Endodermal cell (in vitro differentiated cells): ENCODE measurements around the gene SOX13. TPM values are rescaled to one million over a fixed set of nuclear protein-coding genes. Genes with fewer than 3 reads are reported as not detected.
A peak's percentile ranks its signal among the peaks of the same experiment; 100 is the strongest.

Experiments used
- DNase-seq: peaks from one replicate; pipeline ENCODE4 v3.0.0-alpha.2; 2017
- H3K27ac ChIP-seq: 2 replicates; pipeline ENCODE4 v1.5.1; 2013; ENCODE audit warnings: mild to moderate bottlenecking, low read depth, low read length, moderate library complexity
- H3K27me3 ChIP-seq: 2 replicates; pipeline ENCODE4 v1.6.1; 2013; ENCODE audit warnings: mild to moderate bottlenecking, low read length, moderate library complexity; ENCODE audit not compliant: insufficient read depth, control insufficient read depth, poor library complexity, severe bottlenecking
- H3K36me3 ChIP-seq: 2 replicates; pipeline ENCODE4 v1.7.0; 2013; ENCODE audit warnings: mild to moderate bottlenecking, low read length, moderate library complexity; ENCODE audit not compliant: control insufficient read depth, insufficient read depth
- H3K4me1 ChIP-seq: one replicate; pipeline ENCODE4 v1.7.0; 2013; ENCODE audit warnings: low read length; ENCODE audit not compliant: control insufficient read depth, insufficient read depth
- H3K4me3 ChIP-seq: 2 replicates; pipeline ENCODE4 v1.5.1; 2013; ENCODE audit warnings: mild to moderate bottlenecking, low read length, moderate library complexity
- H3K9ac ChIP-seq: 2 replicates; pipeline ENCODE4 v1.6.1; 2013; ENCODE audit warnings: mild to moderate bottlenecking, low read length, moderate library complexity; ENCODE audit not compliant: poor library complexity, severe bottlenecking; ENCODE audit errors: extremely low read depth
- H3K9me3 ChIP-seq: 2 replicates; pipeline ENCODE4 v1.6.1; 2013; ENCODE audit warnings: mild to moderate bottlenecking, low read length, moderate library complexity; ENCODE audit not compliant: control insufficient read depth
- H3K27ac Mint-ChIP-seq: 2 replicates; pipeline ENCODE4 v1.8.0; 2020; ENCODE audit warnings: mixed read lengths
- H3K27me3 Mint-ChIP-seq: 2 replicates; pipeline ENCODE4 v1.8.0; 2021; ENCODE audit warnings: mild to moderate bottlenecking, mixed read lengths; ENCODE audit not compliant: insufficient read depth
- H3K36me3 Mint-ChIP-seq: 2 replicates; pipeline ENCODE4 v1.8.0; 2020; ENCODE audit warnings: low read depth, mixed read lengths
- H3K4me1 Mint-ChIP-seq: 2 replicates; pipeline ENCODE4 v1.8.0; 2020; ENCODE audit warnings: mixed read lengths
- H3K4me3 Mint-ChIP-seq: 2 replicates; pipeline ENCODE4 v1.8.0; 2020; ENCODE audit warnings: mild to moderate bottlenecking, moderate library complexity, mixed read lengths
- H3K9me3 Mint-ChIP-seq: 2 replicates; pipeline ENCODE4 v1.8.0; 2020; ENCODE audit warnings: mild to moderate bottlenecking, mixed read lengths
- WGBS, 2 experiments: methylation state at CpG; one replicate each; pipeline versions ENCODE4 v1.1.5 to v1.1.7; 2013; ENCODE audit warnings: missing lambda C conversion rate in 2 of 2, mixed read lengths in 1 of 2; ENCODE audit not compliant: insufficient coverage in 1 of 2, insufficient read length in 1 of 2; 5-methylcytosine and 5-hydroxymethylcytosine counted together
- total RNA-seq, 2 donors: library from RNA; stranded (reverse); fragmentation: NEBNext Ultra II Directional in 1 of 2; extraction: Animal tissue kit (Norgen Biotek cat#: 25700) in 1 of 2; gene quantifications; 2 replicates in 1 of 2; 3 replicates in 1 of 2; pipeline ENCODE4 v1.2.1, GENCODE V29; 2021
- TF ChIP-seq, protein P1 (sequence below): fragments of 200-600 bp; sonication (generic); conservative IDR thresholded peaks from 2 replicates; pipeline ENCODE4 v1.5.0; 2021; ENCODE audit warnings: antibody characterized with exemption, mild to moderate bottlenecking

Gene SOX13
- total RNA-seq, 2 donors from 2014 or later = 75.3 to 85.3 TPM

DNA sequence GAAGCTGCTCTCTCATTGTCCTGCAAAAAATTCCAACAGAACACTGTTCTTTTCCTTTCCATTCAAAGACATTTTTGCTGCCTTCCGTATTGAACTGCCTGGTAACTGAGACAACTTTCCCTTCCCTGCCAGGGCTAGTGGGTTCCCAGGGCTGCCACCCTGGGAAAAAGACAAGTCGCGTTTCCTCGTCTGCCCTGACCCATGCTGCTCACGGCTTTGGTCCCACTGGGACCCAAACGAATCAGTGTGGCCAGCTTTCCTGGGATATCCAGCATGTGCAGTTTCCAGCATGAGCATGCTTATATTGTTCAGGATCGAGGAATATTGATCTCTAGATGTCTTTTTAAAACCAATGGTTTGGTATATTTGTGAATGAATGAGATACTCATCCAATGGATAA lies 18.2 kb downstream of the SOX13 start:
- Histone ChIP-seq H3K9ac (no peak overlapping the region), H3K27me3 (no peaks in the 10 kb centered on the region), H3K4me1 (peaks cover 7% of the 10 kb centered on the region), H3K36me3 (no peaks in the 10 kb centered on the region), H3K9me3 (no peaks in the 10 kb centered on the region), H3K27ac (peak overlapping the region; percentile 76), H3K4me3 (no peak overlapping the region)
- TF ChIP-seq, protein P1, sequence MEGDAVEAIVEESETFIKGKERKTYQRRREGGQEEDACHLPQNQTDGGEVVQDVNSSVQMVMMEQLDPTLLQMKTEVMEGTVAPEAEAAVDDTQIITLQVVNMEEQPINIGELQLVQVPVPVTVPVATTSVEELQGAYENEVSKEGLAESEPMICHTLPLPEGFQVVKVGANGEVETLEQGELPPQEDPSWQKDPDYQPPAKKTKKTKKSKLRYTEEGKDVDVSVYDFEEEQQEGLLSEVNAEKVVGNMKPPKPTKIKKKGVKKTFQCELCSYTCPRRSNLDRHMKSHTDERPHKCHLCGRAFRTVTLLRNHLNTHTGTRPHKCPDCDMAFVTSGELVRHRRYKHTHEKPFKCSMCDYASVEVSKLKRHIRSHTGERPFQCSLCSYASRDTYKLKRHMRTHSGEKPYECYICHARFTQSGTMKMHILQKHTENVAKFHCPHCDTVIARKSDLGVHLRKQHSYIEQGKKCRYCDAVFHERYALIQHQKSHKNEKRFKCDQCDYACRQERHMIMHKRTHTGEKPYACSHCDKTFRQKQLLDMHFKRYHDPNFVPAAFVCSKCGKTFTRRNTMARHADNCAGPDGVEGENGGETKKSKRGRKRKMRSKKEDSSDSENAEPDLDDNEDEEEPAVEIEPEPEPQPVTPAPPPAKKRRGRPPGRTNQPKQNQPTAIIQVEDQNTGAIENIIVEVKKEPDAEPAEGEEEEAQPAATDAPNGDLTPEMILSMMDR = no peak
- Mint-ChIP-seq H3K27ac (peak overlapping the region; percentile 24), H3K9me3 (no peaks in the 10 kb centered on the region), H3K4me1 (peaks cover 66% of the 10 kb centered on the region), H3K27me3 (no peaks in the 10 kb centered on the region), H3K4me3 (no peak overlapping the region), H3K36me3 (peaks cover 4% of the 10 kb centered on the region)
- WGBS, 2 experiments = 80 to 89% methylated on average over 6 to 7 of the region's 7 CpGs
- DNase-seq = no peak

DNA sequence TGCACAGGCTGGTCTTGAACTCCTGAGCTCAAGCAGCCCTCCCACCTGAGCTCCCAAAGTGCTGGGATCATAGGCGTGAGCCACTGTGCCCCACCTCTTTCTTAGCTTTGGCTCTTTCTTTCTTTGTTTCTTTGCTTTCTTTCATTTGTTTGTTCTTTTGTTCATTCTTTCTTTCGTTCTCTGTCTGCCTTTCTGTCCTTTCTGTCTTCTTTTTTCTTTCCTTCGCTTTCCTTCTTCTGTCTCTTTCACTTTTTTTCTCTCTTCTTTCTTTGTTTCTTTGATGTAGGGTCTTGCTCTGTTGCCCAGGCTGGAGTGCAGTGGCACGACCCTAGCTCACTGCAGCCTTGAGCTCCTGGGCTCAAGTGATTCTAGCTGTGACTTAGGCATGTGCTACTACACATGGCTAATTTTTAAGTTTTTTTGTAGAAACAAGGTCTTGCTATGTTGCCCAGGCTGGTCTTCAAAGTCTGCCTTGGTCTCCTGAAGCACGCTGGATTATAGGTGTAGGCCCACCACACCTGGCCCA lies 18.9 kb downstream of the SOX13 start:
- Histone ChIP-seq H3K9me3 (no peaks in the 10 kb centered on the region), H3K9ac (no peak overlapping the region), H3K27me3 (no peaks in the 10 kb centered on the region), H3K36me3 (no peaks in the 10 kb centered on the region), H3K4me1 (peaks cover 7% of the 10 kb centered on the region), H3K27ac (no peak overlapping the region), H3K4me3 (no peak overlapping the region)
- H3K36me3 Mint-ChIP-seq = peaks cover 1% of the 10 kb centered on the region
- TF ChIP-seq, protein P1 = no peak
- WGBS, 2 experiments = 91 to 100% methylated on average over 5 of the region's 5 CpGs
- H3K4me3 Mint-ChIP-seq = no peak overlapping the region
- no peaks in the 10 kb centered on the region for H3K9me3 Mint-ChIP-seq
- peak overlapping the region; percentile 24 for H3K27ac Mint-ChIP-seq
- H3K4me1 Mint-ChIP-seq = peaks cover 68% of the 10 kb centered on the region
- no peak for DNase-seq
- no peaks in the 10 kb centered on the region for H3K27me3 Mint-ChIP-seq

DNA sequence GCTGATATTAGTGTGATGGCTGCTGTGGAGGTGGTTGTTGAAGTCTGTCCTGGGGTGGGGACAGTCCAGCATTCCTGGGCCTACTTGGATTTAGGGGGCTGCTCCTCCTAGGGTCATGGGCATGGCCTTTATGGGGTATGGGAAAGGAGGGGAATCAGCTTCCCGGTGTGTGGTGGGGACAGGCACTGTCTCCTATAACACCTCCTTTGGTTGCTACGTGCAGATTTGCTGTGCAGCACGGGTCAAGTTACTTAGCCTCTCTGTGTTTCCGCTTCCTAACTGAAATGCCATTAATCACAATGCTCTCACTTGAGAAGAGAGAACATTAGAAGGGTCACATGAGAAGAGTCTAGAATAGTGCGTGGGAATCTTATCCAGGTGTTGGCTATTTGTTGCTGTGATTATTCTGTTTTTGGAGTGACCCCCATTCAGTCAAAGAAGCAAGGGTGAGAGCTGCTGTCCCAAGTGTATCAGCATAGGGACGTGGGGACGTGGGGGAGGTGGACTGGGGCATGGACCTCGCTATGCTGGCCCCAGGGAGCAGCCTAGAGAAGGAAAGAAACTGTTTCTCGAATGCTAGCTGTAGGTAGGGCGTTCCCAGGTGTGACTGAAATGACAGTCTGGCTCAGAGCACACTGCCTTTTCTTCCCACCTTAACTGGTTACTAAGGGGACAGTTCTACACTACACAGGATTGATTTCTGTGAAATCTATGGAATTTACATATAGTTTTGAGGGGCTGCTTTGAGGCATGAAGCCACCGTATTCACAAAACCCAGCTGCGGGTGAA lies 19.9 kb downstream of the SOX13 start:
- no peak overlapping the region for H3K4me3 ChIP-seq
- no peak overlapping the region for H3K9ac ChIP-seq
- Mint-ChIP-seq H3K27ac (peak overlapping the region; percentile 67), H3K4me1 (peaks cover 66% of the 10 kb centered on the region), H3K36me3 (peaks cover 1% of the 10 kb centered on the region), H3K4me3 (no peak overlapping the region), H3K27me3 (no peaks in the 10 kb centered on the region), H3K9me3 (no peaks in the 10 kb centered on the region)
- no peak for DNase-seq
- H3K27me3 ChIP-seq = no peaks in the 10 kb centered on the region
- no peaks in the 10 kb centered on the region for H3K9me3 ChIP-seq
- H3K36me3 ChIP-seq = no peaks in the 10 kb centered on the region
- WGBS, 2 experiments = 70 to 84% methylated on average over 7 to 12 of the region's 12 CpGs
- TF ChIP-seq, protein P1 = no peak
- peaks cover 7% of the 10 kb centered on the region for H3K4me1 ChIP-seq
- peak overlapping the region; percentile 91 for H3K27ac ChIP-seq
